Prostate gland (tissue), 2 donors: Measurements from ENCODE around the gene SPRYD7. TPM values are rescaled to one million over a fixed set of nuclear protein-coding genes. Genes with fewer than 3 reads are reported as not detected.

Experiments used
- DNase-seq: peaks from one replicate; pipeline ENCODE4 v3.0.0-alpha.2; 2019; ENCODE audit warnings: low spot score
- H3K27ac ChIP-seq, 2 donors: fragments of 200-600 bp; sonication (generic); 2 replicates each; pipeline ENCODE4 v1.5.1; 2017 to 2019
- H3K27me3 ChIP-seq: fragments of 200-600 bp; sonication (generic); replicated peaks from 2 replicates; pipeline ENCODE4 v1.5.1; 2019; ENCODE audit not compliant: insufficient read depth
- H3K36me3 ChIP-seq, 2 donors: fragments of 200-600 bp; sonication (generic); 1 replicate in 1 of 2; 2 replicates in 1 of 2; pipeline versions ENCODE4 v1.5.1 to v1.8.1; 2017 to 2019
- H3K4me1 ChIP-seq: fragments of 200-600 bp; sonication (generic); replicated peaks from 2 replicates; pipeline ENCODE4 v1.5.1; 2019
- H3K4me3 ChIP-seq, 2 donors: fragments of 200-600 bp; sonication (generic); 2 replicates each; pipeline ENCODE4 v1.5.1; 2017 to 2019
- H3K9me3 ChIP-seq: fragments of 200-600 bp; sonication (generic); 2 replicates; pipeline ENCODE4 v1.5.1; 2017
- POLR2A ChIP-seq: fragments of 450-650 bp; IDR thresholded peaks from one replicate; pipeline ENCODE4 v1.6.1; 2016; ENCODE audit warnings: antibody characterized with exemption, mild to moderate bottlenecking
- POLR2AphosphoS5 ChIP-seq: sonication (generic); formaldehyde crosslinking; IDR thresholded peaks from one replicate; pipeline ENCODE4 v1.6.1; 2017; ENCODE audit warnings: antibody characterized with exemption
- WGBS: methylation state at CpG from one replicate; pipeline ENCODE4 v1.1.5; 2018; 5-methylcytosine and 5-hydroxymethylcytosine counted together
- intact Hi-C: fragments of 100-400 bp; cut with DNase I; formaldehyde crosslinking; loops from one replicate; pipeline ENCODE4 v1.14.2; 2022
- total RNA-seq, 2 donors: library from RNA; depleted of rRNA; stranded (reverse); fragments of >200 nt; gene quantifications; one replicate each; pipeline ENCODE4 v1.1.0, GENCODE V29; 2016
- TF ChIP-seq, protein P1 (sequence below), 4 experiments: fragments of 200-600 bp in 2 of 4; fragments of 450-650 bp in 2 of 4; sonication (generic) in 2 of 4; IDR thresholded peaks; 1 replicate in 3 of 4; 2 replicates in 1 of 4; pipeline ENCODE4 v1.5.1; 2016 to 2019; ENCODE audit warnings: antibody characterized with exemption in 4 of 4, mild to moderate bottlenecking in 2 of 4, moderate library complexity in 2 of 4

SPRYD7 gene
- total RNA-seq, 2 donors from 2014 or later: 6.9 to 8.4 TPM

DNA sequence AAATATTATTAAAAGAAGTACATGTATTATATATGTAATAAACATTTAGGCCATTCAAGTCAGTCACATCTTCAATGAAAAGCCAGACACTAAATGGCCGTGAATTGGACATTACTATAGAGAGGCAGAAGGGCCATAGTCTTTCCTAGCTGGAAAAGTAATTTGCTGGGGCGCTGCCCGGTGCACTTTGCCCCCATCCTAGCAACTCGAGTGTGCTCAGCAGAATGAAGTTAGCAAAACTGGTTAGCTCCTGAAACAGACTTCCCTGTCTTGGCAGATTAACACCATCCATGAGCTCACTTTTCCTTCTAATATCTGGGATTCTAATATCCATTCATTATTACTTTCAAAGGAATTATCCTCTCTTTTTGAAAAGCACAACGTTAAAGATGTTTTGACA, 2.8 kb upstream of the SPRYD7 start:
- intact Hi-C loops: loop anchor here (10.0 kb wide), 1 partner anchor 84 kb away; no protein-coding TSS in a partner anchor
- Histone ChIP-seq H3K4me1 (no peaks in the 10 kb centered on the region), H3K36me3 (no peaks in the 10 kb centered on the region), H3K9me3 (no peaks in the 10 kb centered on the region), H3K27ac (no peak overlapping the region), H3K27me3 (no peaks in the 10 kb centered on the region), H3K4me3 (no peak overlapping the region)
- no peak for DNase-seq
- TF ChIP-seq, protein P1, sequence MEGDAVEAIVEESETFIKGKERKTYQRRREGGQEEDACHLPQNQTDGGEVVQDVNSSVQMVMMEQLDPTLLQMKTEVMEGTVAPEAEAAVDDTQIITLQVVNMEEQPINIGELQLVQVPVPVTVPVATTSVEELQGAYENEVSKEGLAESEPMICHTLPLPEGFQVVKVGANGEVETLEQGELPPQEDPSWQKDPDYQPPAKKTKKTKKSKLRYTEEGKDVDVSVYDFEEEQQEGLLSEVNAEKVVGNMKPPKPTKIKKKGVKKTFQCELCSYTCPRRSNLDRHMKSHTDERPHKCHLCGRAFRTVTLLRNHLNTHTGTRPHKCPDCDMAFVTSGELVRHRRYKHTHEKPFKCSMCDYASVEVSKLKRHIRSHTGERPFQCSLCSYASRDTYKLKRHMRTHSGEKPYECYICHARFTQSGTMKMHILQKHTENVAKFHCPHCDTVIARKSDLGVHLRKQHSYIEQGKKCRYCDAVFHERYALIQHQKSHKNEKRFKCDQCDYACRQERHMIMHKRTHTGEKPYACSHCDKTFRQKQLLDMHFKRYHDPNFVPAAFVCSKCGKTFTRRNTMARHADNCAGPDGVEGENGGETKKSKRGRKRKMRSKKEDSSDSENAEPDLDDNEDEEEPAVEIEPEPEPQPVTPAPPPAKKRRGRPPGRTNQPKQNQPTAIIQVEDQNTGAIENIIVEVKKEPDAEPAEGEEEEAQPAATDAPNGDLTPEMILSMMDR (IDR thresholded peaks at IDR 0.05): no peak
- TF ChIP-seq POLR2AphosphoS5: no peak
- no peak for TF ChIP-seq POLR2A
- 65% methylated on average over 5 of the region's 5 CpGs for WGBS

DNA sequence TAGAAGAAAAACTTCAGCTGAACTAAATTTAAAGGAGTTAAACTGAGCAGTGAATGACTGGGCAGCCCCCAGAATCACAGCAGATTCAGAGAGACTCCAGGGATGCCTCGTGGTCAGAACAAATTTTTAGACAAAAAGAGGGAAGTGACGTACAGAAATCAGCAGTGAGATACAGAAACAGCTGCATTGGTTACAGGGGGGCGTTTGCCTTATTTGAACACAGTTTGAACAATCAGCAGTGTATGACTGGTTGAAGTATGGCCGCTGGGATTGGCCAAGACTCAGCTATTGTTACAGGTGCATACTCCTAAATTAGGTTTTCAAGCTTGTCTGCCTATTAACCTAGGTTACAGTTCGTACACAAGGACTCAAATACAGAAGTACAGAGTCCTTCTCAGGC, 2.2 kb upstream of the SPRYD7 start:
- TF ChIP-seq POLR2A: no peak
- TF ChIP-seq POLR2AphosphoS5: no peak
- TF ChIP-seq, protein P1 (IDR thresholded peaks at IDR 0.05): no peak
- no peaks in the 10 kb centered on the region for H3K9me3 ChIP-seq
- no peaks in the 10 kb centered on the region for H3K4me1 ChIP-seq
- intact Hi-C loops: loop anchor here (10.0 kb wide), 1 partner anchor 84 kb away; no protein-coding TSS in a partner anchor
- H3K4me3 ChIP-seq: no peak overlapping the region
- no peaks in the 10 kb centered on the region for H3K27me3 ChIP-seq
- H3K27ac ChIP-seq: no peak overlapping the region
- no peak for DNase-seq
- no peaks in the 10 kb centered on the region for H3K36me3 ChIP-seq
- 74% methylated on average over 5 of the region's 5 CpGs for WGBS

DNA sequence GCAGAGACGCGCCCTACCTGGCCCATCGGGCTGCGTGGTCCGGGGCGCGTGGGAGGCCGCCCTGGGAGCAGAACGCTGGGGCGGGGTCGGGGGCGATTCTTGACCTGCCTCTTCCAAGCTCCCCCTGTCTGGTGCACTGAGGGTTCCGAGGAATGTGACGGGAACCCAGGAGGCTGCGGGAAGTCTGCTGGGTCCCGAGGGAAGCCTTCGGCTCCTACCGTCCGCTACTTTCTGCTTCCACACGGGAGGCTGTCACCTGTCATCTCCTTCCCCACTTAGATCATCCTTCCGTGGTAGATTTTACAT, 781 bp upstream of the SPRYD7 start:
- Histone ChIP-seq H3K4me3 (peak overlapping the region; percentile 65 to 92), H3K27ac (peak overlapping the region; percentile 69 to 74), H3K9me3 (no peaks in the 10 kb centered on the region), H3K27me3 (no peaks in the 10 kb centered on the region), H3K4me1 (no peaks in the 10 kb centered on the region), H3K36me3 (no peaks in the 10 kb centered on the region)
- TF ChIP-seq POLR2AphosphoS5 (no peak), POLR2A (no peak)
- TF ChIP-seq, protein P1 (IDR thresholded peaks at IDR 0.05): no peak
- no peak for DNase-seq
- 4% methylated on average over 21 of the region's 21 CpGs for WGBS
- intact Hi-C loops: loop anchor here (2.0 to 10.0 kb wide), 2 partner anchors 82 to 144 kb away; partner anchors contain the start of gene KPNA3

DNA sequence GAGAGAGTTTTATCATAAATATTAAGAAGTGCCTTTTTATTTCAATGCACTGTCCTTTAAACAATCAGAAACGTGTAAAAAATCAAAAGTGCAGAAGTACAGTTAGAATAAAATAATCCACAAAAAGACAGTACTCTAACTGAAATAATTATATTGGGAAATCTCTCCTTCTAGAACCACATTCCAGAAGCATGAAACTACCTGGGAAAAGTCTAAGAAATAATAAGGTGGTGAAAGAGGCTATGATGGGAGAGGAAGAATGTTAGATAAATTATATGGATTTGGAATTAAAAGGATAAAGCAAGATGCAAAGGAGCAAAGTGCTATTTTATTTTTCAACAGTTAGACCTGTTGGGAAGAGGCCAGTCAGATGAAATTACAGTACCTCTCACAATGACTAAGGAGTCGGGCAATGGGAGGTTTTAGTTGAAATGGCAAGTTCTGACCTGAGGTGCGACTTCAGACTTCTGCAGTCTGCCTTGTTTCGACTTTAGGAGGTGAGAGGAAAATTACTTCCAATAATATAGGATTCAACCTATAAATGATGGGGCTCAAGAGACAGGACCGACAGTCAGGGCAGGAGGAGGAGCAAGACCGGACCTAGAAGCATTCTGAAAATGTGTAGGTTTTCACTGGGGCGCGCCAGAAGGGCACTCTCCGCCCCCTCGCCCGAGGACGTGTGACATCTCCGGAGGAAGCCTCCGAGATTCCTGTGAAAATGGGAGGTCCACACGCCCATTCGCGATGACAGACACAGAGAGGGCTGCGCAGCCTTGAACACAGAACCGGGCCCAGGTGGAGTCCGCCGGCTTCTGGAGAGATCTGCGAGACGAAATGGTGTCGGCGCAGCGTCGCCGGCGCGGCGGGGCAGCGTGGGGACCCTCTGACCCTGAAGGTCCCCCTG, 717 bp downstream of the SPRYD7 start:
- Histone ChIP-seq H3K4me1 (no peaks in the 10 kb centered on the region), H3K27me3 (no peaks in the 10 kb centered on the region), H3K4me3 (peak overlapping the region; percentile 65 to 92), H3K9me3 (no peaks in the 10 kb centered on the region), H3K36me3 (no peaks in the 10 kb centered on the region), H3K27ac (peak overlapping the region; percentile 78 to 90)
- TF ChIP-seq POLR2AphosphoS5: no peak
- TF ChIP-seq, protein P1 (IDR thresholded peaks at IDR 0.05): no peak
- TF ChIP-seq POLR2A: no peak
- DNase-seq: peak; percentile 13
- intact Hi-C loops: loop anchor here (2.0 to 10.0 kb wide), 2 partner anchors 81 to 143 kb away; partner anchors contain the start of gene KPNA3
- 3% methylated on average over 17 of the region's 32 CpGs for WGBS
